ENCODE data around the gene DBNDD1.
A peak's percentile ranks its signal among the peaks of the same experiment; 100 is the strongest.
"Not testable (repeated sequence)": the region's sequence is repeated elsewhere in the genome, so short reads cannot be mapped to it uniquely, and the experiment has no call there.

The DBNDD1 gene

GRCh38 chr16:90010676-90011507, 8.4 kb downstream of the DBNDD1 start:
- DNase-seq: no peak

- no peak for DNase-seq
These were observed 9.9 kb downstream of the DBNDD1 start for GRCh38 chr16:90009172-90009899.

- peak; percentile 28 for DNase-seq
These were observed 10.5 kb downstream of the DBNDD1 start for GRCh38 chr16:90008708-90009145.

GRCh38 chr16:90007635-90008234, 11.5 kb downstream of the DBNDD1 start:
- not testable (repeated sequence) for DNase-seq

- DNase-seq: no peak
These were observed 12.2 kb downstream of the DBNDD1 start for GRCh38 chr16:90007015-90007414.

GRCh38 chr16:90005956-90006663, 13.1 kb downstream of the DBNDD1 start:
- DNase-seq: no peak

GRCh38 chr16:90004577-90004976, 14.7 kb downstream of the DBNDD1 start:
- no peak for DNase-seq

GRCh38 chr16:90002759-90003158, 16.5 kb downstream of the DBNDD1 start:
- no peak for DNase-seq

- no peak for DNase-seq
These were observed 17.3 kb downstream of the DBNDD1 start for GRCh38 chr16:90001761-90002503.

GRCh38 chr16:90000733-90001427, 18.4 kb downstream of the DBNDD1 start:
- DNase-seq: no peak

GRCh38 chr16:89999831-90000574, 19.3 kb downstream of the DBNDD1 start:
- DNase-seq: no peak

- DNase-seq: no peak
These were observed 23.1 kb downstream of the DBNDD1 start for GRCh38 chr16:89996178-89996489.

GRCh38 chr16:89995475-89996177, 23.6 kb downstream of the DBNDD1 start:
- DNase-seq: peak; percentile 52

GRCh38 chr16:89994721-89995474, 24.4 kb downstream of the DBNDD1 start:
- peak; percentile 61 for DNase-seq

- DNase-seq: no peak
These were observed 24.9 kb downstream of the DBNDD1 start for GRCh38 chr16:89994389-89994720.

GRCh38 chr16:89993971-89994370, 25.3 kb downstream of the DBNDD1 start:
- no peak for DNase-seq

GRCh38 chr16:89993377-89993776, 25.9 kb downstream of the DBNDD1 start:
- DNase-seq: no peak

- no peak for DNase-seq
These were observed 28.5 kb downstream of the DBNDD1 start for GRCh38 chr16:89990799-89991198.

GRCh38 chr16:89988951-89989350, 30.3 kb downstream of the DBNDD1 start:
- DNase-seq: no peak

GRCh38 chr16:89987169-89987568, 32.1 kb downstream of the DBNDD1 start:
- DNase-seq: no peak
